Progenitor cell of endocrine pancreas (in vitro differentiated cells): ENCODE results near the gene DSTN. TPM values are rescaled to one million over a fixed set of nuclear protein-coding genes. Genes with fewer than 3 reads are reported as not detected.
A peak's percentile ranks its signal among the peaks of the same experiment; 100 is the strongest.

Source experiments
- DNase-seq: peaks from one replicate; pipeline ENCODE4 v3.0.0; 2021; ENCODE audit warnings: low spot score; ENCODE audit not compliant: unreplicated experiment
- H3K27ac Mint-ChIP-seq: 2 replicates; pipeline ENCODE4 v1.8.0; 2021; ENCODE audit warnings: mild to moderate bottlenecking, moderate library complexity, mixed read lengths
- H3K27me3 Mint-ChIP-seq: 2 replicates; pipeline ENCODE4 v1.8.0; 2021; ENCODE audit warnings: mixed read lengths
- H3K36me3 Mint-ChIP-seq: 2 replicates; pipeline ENCODE4 v1.8.0; 2022; ENCODE audit warnings: mixed read lengths; ENCODE audit not compliant: insufficient read depth
- H3K4me1 Mint-ChIP-seq: 2 replicates; pipeline ENCODE4 v1.8.0; 2021; ENCODE audit warnings: low read depth, mixed read lengths
- H3K4me3 Mint-ChIP-seq: 2 replicates; pipeline ENCODE4 v1.8.0; 2021; ENCODE audit warnings: low read depth, mild to moderate bottlenecking, moderate library complexity, mixed read lengths
- H3K9me3 Mint-ChIP-seq: 2 replicates; pipeline ENCODE4 v1.8.0; 2021; ENCODE audit warnings: low read depth, mixed read lengths
- total RNA-seq: library from RNA; stranded (reverse); gene quantifications from 2 replicates; pipeline ENCODE4 v1.2.1, GENCODE V29; 2021
- TF ChIP-seq, protein P1 (sequence below): fragments of 200-600 bp; sonication (generic); IDR thresholded peaks from one replicate; pipeline ENCODE4 v1.5.0; 2021; ENCODE audit warnings: antibody characterized with exemption, mild to moderate bottlenecking; ENCODE audit not compliant: unreplicated experiment

The DSTN gene
- total RNA-seq, 1 donor from 2014 or later = 201 TPM

GRCh38 chr20:17653835-17654648 lies 84.2 kb downstream of the DSTN start:
- no peak for DNase-seq
- Mint-ChIP-seq H3K4me1 (peaks cover 6% of the 10 kb centered on the region), H3K27me3 (no peaks in the 10 kb centered on the region), H3K27ac (peak overlapping the region; percentile 64), H3K4me3 (no peak overlapping the region), H3K36me3 (peaks cover 30% of the 10 kb centered on the region), H3K9me3 (no peaks in the 10 kb centered on the region)
- TF ChIP-seq, protein P1, sequence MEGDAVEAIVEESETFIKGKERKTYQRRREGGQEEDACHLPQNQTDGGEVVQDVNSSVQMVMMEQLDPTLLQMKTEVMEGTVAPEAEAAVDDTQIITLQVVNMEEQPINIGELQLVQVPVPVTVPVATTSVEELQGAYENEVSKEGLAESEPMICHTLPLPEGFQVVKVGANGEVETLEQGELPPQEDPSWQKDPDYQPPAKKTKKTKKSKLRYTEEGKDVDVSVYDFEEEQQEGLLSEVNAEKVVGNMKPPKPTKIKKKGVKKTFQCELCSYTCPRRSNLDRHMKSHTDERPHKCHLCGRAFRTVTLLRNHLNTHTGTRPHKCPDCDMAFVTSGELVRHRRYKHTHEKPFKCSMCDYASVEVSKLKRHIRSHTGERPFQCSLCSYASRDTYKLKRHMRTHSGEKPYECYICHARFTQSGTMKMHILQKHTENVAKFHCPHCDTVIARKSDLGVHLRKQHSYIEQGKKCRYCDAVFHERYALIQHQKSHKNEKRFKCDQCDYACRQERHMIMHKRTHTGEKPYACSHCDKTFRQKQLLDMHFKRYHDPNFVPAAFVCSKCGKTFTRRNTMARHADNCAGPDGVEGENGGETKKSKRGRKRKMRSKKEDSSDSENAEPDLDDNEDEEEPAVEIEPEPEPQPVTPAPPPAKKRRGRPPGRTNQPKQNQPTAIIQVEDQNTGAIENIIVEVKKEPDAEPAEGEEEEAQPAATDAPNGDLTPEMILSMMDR = no peak

GRCh38 chr20:17654649-17655285 lies 84.9 kb downstream of the DSTN start:
- Mint-ChIP-seq H3K4me1 (peaks cover 6% of the 10 kb centered on the region), H3K27ac (no peak overlapping the region), H3K4me3 (no peak overlapping the region), H3K27me3 (no peaks in the 10 kb centered on the region), H3K9me3 (no peaks in the 10 kb centered on the region), H3K36me3 (peaks cover 33% of the 10 kb centered on the region)
- peak; percentile 39 for DNase-seq
- TF ChIP-seq, protein P1 = peak; percentile 82

GRCh38 chr20:17655286-17655651 lies 85.4 kb downstream of the DSTN start:
- peaks cover 38% of the 10 kb centered on the region for H3K36me3 Mint-ChIP-seq
- TF ChIP-seq, protein P1 = no peak
- H3K4me1 Mint-ChIP-seq = peaks cover 6% of the 10 kb centered on the region
- no peaks in the 10 kb centered on the region for H3K9me3 Mint-ChIP-seq
- H3K27ac Mint-ChIP-seq = peak overlapping the region; percentile 59
- no peaks in the 10 kb centered on the region for H3K27me3 Mint-ChIP-seq
- H3K4me3 Mint-ChIP-seq = no peak overlapping the region
- no peak for DNase-seq

DNA sequence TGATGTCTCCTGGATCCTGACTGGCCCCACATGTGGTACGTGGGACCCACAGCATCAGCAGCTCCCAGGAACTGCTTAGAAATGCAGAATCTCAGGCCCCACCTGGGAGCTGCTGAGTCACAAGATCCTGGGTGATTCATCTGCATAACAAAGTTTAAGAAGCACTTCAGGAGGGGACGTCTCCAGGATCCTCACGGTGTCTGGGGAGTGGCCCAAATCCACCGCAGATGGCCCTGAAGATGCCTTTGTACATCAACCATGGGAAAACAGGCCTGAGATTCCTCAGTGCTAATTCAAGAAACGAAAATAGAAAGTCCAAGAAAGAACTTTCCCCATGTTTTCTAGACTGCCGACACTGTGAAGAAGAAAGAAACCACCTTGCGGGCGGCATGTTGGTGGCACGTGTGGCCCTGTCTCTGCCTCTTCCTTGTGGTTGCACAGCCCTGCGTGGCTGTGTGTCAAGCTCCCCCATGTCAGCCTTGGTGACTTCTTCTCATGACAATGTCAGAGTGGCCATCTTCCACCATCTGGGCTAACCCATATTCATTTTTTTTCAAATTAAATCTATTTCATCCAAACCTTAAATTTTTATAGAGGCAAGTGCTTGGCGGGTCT lies 86.1 kb downstream of the DSTN start:
- no peak overlapping the region for H3K4me3 Mint-ChIP-seq
- H3K27ac Mint-ChIP-seq = no peak overlapping the region

More for the DNA sequence above, 86.1 kb downstream of the DSTN start:
- no peak for DNase-seq
- H3K9me3 Mint-ChIP-seq = no peaks in the 10 kb centered on the region
- peaks cover 7% of the 10 kb centered on the region for H3K4me1 Mint-ChIP-seq
- H3K27me3 Mint-ChIP-seq = no peaks in the 10 kb centered on the region
- H3K36me3 Mint-ChIP-seq = peaks cover 44% of the 10 kb centered on the region
- TF ChIP-seq, protein P1 = no peak
